ENCODE data around the gene MYBPC1.
"Not testable (repeated sequence)": the region's sequence is repeated elsewhere in the genome, so short reads cannot be mapped to it uniquely, and the experiment has no call there.

The MYBPC1 gene

GRCh38 chr12:101732318-101732717 lies 137.5 kb downstream of the MYBPC1 start:
- no peak for DNase-seq

GRCh38 chr12:101733166-101733565 lies 138.4 kb downstream of the MYBPC1 start:
- no peak for DNase-seq

- DNase-seq: not testable (repeated sequence)
Measured at GRCh38 chr12:101734482-101734881, 139.7 kb downstream of the MYBPC1 start.
